ENCODE results near the gene RAB9A. TPM values are rescaled to one million over a fixed set of nuclear protein-coding genes. Genes with fewer than 3 reads are reported as not detected.

RAB9A gene
- total RNA-seq, 1 experiment from 2014 or later, result 26.7 TPM

DNA sequence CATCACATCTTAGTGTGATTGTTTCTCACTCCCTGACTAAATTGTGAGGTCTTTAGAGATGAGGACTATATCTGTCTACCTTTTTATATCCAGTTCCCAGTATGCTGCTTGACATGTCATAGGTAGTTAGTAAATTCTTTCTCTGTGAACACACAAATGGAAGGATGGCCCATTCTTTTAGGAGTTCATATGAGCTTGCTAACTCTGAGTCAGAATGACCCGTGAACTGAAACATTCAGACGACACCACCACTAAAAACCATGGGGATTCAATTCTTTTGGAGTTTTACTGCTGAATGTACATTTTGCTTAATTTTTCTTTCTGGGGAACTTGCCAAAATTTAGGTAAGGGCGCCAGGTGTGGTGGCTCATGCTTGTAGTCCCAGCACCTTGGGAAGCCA is 59.6 kb downstream of the RAB9A start:
- DNase-seq, result no peak
- CTCF ChIA-PET, result interaction anchor here (0.7 kb wide), 1 partner anchor 264 kb away, joined by 8 read pairs; no protein-coding TSS in a partner anchor

DNA sequence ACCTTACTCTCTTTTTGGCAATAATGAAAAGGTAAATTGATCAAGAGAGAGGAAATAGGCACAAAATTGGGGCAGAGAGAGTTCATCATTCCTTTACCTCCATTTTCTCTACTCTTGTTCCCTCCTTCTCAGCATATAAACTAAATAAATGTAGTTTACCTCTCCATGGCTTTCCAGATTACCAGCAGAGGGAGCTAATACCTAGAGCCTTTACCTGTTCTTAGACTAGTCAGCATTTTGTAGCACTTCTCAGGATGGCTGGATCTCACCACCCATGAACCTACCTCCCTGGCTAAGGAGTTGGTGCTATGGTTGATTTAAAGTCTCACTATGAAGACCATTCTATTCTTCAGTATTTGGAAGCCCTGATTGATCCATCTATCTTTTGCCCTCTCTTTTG is 61.3 kb downstream of the RAB9A start:
- BruUV-seq (replicated peaks), result no TSS peak
- TF ChIP-seq EZH2 (IDR thresholded peaks at IDR 0.05; ENCODE audit: low read depth), result no peak
- TF ChIP-seq, protein P1, sequence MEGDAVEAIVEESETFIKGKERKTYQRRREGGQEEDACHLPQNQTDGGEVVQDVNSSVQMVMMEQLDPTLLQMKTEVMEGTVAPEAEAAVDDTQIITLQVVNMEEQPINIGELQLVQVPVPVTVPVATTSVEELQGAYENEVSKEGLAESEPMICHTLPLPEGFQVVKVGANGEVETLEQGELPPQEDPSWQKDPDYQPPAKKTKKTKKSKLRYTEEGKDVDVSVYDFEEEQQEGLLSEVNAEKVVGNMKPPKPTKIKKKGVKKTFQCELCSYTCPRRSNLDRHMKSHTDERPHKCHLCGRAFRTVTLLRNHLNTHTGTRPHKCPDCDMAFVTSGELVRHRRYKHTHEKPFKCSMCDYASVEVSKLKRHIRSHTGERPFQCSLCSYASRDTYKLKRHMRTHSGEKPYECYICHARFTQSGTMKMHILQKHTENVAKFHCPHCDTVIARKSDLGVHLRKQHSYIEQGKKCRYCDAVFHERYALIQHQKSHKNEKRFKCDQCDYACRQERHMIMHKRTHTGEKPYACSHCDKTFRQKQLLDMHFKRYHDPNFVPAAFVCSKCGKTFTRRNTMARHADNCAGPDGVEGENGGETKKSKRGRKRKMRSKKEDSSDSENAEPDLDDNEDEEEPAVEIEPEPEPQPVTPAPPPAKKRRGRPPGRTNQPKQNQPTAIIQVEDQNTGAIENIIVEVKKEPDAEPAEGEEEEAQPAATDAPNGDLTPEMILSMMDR (conservative IDR thresholded peaks at IDR 0.05), result peak; percentile 68
- Histone ChIP-seq H3K4me2 (no peak overlapping the region), H3K9me3 (ENCODE audit: insufficient read depth, low read depth) (no peaks in the 10 kb centered on the region), H3K36me3 (ENCODE audit: low read depth) (peaks cover 12% of the 10 kb centered on the region), H2AFZ (no peak overlapping the region), H3K79me2 (ENCODE audit: low read depth) (no peaks in the 10 kb centered on the region), H4K20me1 (ENCODE audit: insufficient read depth) (no peaks in the 10 kb centered on the region), H3K27ac (no peak overlapping the region), H3K4me3 (no peak overlapping the region), H3K27me3 (ENCODE audit: insufficient read depth, low read depth) (no peaks in the 10 kb centered on the region), H3K4me1 (replicated peaks; ENCODE audit: insufficient read depth) (no peaks in the 10 kb centered on the region), H3F3A (ENCODE audit: insufficient read depth, low read depth) (no peaks in the 10 kb centered on the region), H3K9me2 (ENCODE audit: insufficient read depth) (no peaks in the 10 kb centered on the region)
- ChIA-PET POLR2A (ENCODE audit: unreplicated experiment) (interaction anchor here (0.9 kb wide), 1 partner anchor 16 kb away, joined by 7 read pairs; the partner anchor contains the start of genes OFD1 and TRAPPC2), CTCF (no interaction called here)
- DNase-seq, result peak in 1 of 2 experiments; percentile 44
- intact Hi-C loops (cut with micrococcal nuclease; ENCODE audit: unreplicated experiment), result loop anchor here (1.0 kb wide), 2 partner anchors 92 to 280 kb away; no protein-coding TSS in a partner anchor

More for the DNA sequence above, 59.6 kb downstream of the RAB9A start:
- H3F3A ChIP-seq (ENCODE audit: insufficient read depth, low read depth), result no peaks in the 10 kb centered on the region
- H3K27ac ChIP-seq, result no peak overlapping the region
- H3K9me2 ChIP-seq (ENCODE audit: insufficient read depth), result no peaks in the 10 kb centered on the region
- no peaks in the 10 kb centered on the region for H3K9me3 ChIP-seq (ENCODE audit: insufficient read depth, low read depth)
- intact Hi-C loops (cut with micrococcal nuclease; ENCODE audit: unreplicated experiment), result loop anchor here (5.0 kb wide), 1 partner anchor 241 kb away; no protein-coding TSS in a partner anchor
- H3K4me2 ChIP-seq, result no peak overlapping the region
- H3K27me3 ChIP-seq (ENCODE audit: insufficient read depth, low read depth), result no peaks in the 10 kb centered on the region
- no peaks in the 10 kb centered on the region for H4K20me1 ChIP-seq (ENCODE audit: insufficient read depth)
- POLR2A ChIA-PET (ENCODE audit: unreplicated experiment), result no interaction called here
- H3K36me3 ChIP-seq (ENCODE audit: low read depth), result peaks cover 17% of the 10 kb centered on the region
- no peak overlapping the region for H2AFZ ChIP-seq
- no TSS peak for BruUV-seq (replicated peaks)
- no peaks in the 10 kb centered on the region for H3K4me1 ChIP-seq (replicated peaks; ENCODE audit: insufficient read depth)
- TF ChIP-seq, protein P1 (conservative IDR thresholded peaks at IDR 0.05), result no peak
- no peak for TF ChIP-seq EZH2 (IDR thresholded peaks at IDR 0.05; ENCODE audit: low read depth)
- H3K4me3 ChIP-seq, result no peak overlapping the region
- H3K79me2 ChIP-seq (ENCODE audit: low read depth), result no peaks in the 10 kb centered on the region

DNA sequence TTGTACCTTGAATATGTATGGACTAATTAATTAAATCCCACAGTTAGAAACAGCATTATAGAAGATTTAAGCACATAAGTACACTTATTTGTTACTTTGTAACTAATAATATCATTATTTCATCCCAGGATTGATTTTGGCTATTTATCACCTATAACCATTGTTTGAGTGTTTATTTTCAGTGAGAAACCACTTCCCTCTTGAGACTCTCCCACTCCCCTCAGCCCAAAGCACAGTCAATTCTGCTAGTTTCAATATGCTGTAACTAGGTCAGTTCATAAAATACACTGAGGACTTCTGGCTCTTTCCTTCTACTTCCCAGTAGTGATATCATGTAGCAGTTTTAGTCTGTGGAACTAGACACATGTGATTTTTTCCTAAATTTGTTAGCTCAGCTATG is 61.9 kb downstream of the RAB9A start:
- TF ChIP-seq EZH2 (IDR thresholded peaks at IDR 0.05; ENCODE audit: low read depth), result no peak
- TF ChIP-seq, protein P1 (conservative IDR thresholded peaks at IDR 0.05), result no peak
- H3K9me2 ChIP-seq (ENCODE audit: insufficient read depth), result no peaks in the 10 kb centered on the region
- H3K4me1 ChIP-seq (replicated peaks; ENCODE audit: insufficient read depth), result no peaks in the 10 kb centered on the region
- no peaks in the 10 kb centered on the region for H3F3A ChIP-seq (ENCODE audit: insufficient read depth, low read depth)
- H4K20me1 ChIP-seq (ENCODE audit: insufficient read depth), result no peaks in the 10 kb centered on the region
- intact Hi-C loops (cut with micrococcal nuclease; ENCODE audit: unreplicated experiment), result loop anchor here (1.0 kb wide), 2 partner anchors 93 to 279 kb away; no protein-coding TSS in a partner anchor
- DNase-seq, result no peak
- H3K79me2 ChIP-seq (ENCODE audit: low read depth), result no peaks in the 10 kb centered on the region
- POLR2A ChIA-PET (ENCODE audit: unreplicated experiment), result interaction anchor here (0.5 kb wide), 1 partner anchor 15 kb away, joined by 3 read pairs; no protein-coding TSS in a partner anchor
- H3K27me3 ChIP-seq (ENCODE audit: insufficient read depth, low read depth), result no peaks in the 10 kb centered on the region
- no TSS peak for BruUV-seq (replicated peaks)
- no peak overlapping the region for H3K27ac ChIP-seq
- peaks cover 12% of the 10 kb centered on the region for H3K36me3 ChIP-seq (ENCODE audit: low read depth)
- H3K9me3 ChIP-seq (ENCODE audit: insufficient read depth, low read depth), result no peaks in the 10 kb centered on the region
- CTCF ChIA-PET, result no interaction called here
- H3K4me2 ChIP-seq, result no peak overlapping the region
- H3K4me3 ChIP-seq, result no peak overlapping the region
- H2AFZ ChIP-seq, result no peak overlapping the region

Measured in PC-9 (cell line).